GM12878 (cell line): ENCODE results near the gene RANBP3. TPM values are rescaled to one million over a fixed set of nuclear protein-coding genes. Genes with fewer than 3 reads are reported as not detected.

Experiments used
- ATAC-seq: fragments of 200-7000 bp; cut with Tn5 transposase; 3 replicates; pipeline ENCODE4 v1.9.1; 2020; ENCODE audit warnings: mild to moderate bottlenecking, moderate library complexity
- BruUV-seq: library from RNA; stranded (reverse); fragments of 400-500 nt; replicated peaks from 2 replicates; lab custom pipeline; 2021; lab: Mats Ljungman, UMichigan
- CTCF ChIA-PET: fragments of 300-600 bp; sonication (Branson Sonifier 250); formaldehyde crosslinking; extraction: SDS; loops from one replicate; lab custom pipeline; 2021; ENCODE audit warnings: inconsistent platforms; lab: Yijun Ruan, JAX
- POLR2A ChIA-PET: fragments of 350-600 bp; formaldehyde crosslinking; extraction: SDS; loops from one replicate; lab custom pipeline; 2021; ENCODE audit warnings: inconsistent platforms; lab: Charles Lee
- RAD21 ChIA-PET: fragments of 300-600 bp; sonication (Branson Sonifier 250); formaldehyde crosslinking; loops from one replicate; lab custom pipeline; 2023; ENCODE audit warnings: antibody characterized with exemption; ENCODE audit not compliant: unreplicated experiment; lab: Charles Lee
- SMC1A ChIA-PET: fragments of 300-600 bp; sonication (Branson Sonifier 250); formaldehyde crosslinking; loops from one replicate; lab custom pipeline; 2023; ENCODE audit not compliant: unreplicated experiment, uncharacterized antibody; lab: Charles Lee
- DNase-seq: peaks from one replicate; pipeline ENCODE4 v3.0.0-alpha.2; 2011; ENCODE audit warnings: low read depth, low spot score
- FAIRE-seq: peaks from 3 replicates; lab custom pipeline; 2011; peaks lifted over from hg19 to GRCh38; lab: Jason Lieb, UNC
- H2AFZ ChIP-seq: 2 replicates; pipeline ENCODE4 v1.6.0; 2011; ENCODE audit warnings: low read depth, low read length, control low read depth; ENCODE audit not compliant: control insufficient read depth
- H3K27ac ChIP-seq: 2 replicates; pipeline ENCODE4 v1.5.1; 2011; ENCODE audit warnings: control low read depth; ENCODE audit not compliant: control insufficient read depth, insufficient read depth
- H3K27me3 ChIP-seq, 2 experiments: replicated peaks in 1 of 2; 2 replicates each; pipeline versions ENCODE4 v1.6.0 to v1.6.1; 2011; ENCODE audit warnings: low read length in 1 of 2; ENCODE audit not compliant: control insufficient read depth in 2 of 2, insufficient read depth in 2 of 2
- H3K36me3 ChIP-seq, 2 experiments: 2 replicates each; pipeline ENCODE4 v1.5.1; 2011; ENCODE audit warnings: low read length in 1 of 2; ENCODE audit not compliant: control insufficient read depth in 2 of 2, insufficient read depth in 2 of 2
- H3K4me1 ChIP-seq: 2 replicates; pipeline ENCODE4 v1.6.1; 2011; ENCODE audit warnings: mild to moderate bottlenecking, low read length, moderate library complexity, mixed read lengths; ENCODE audit not compliant: control insufficient read depth, insufficient read depth
- H3K4me2 ChIP-seq: 2 replicates; pipeline ENCODE4 v1.6.0; 2011; ENCODE audit warnings: control low read depth; ENCODE audit not compliant: control insufficient read depth, insufficient read depth
- H3K4me3 ChIP-seq: fragments of 200-600 bp; sonication (generic); 2 replicates; pipeline ENCODE4 v1.5.1; 2016
- H3K79me2 ChIP-seq: 2 replicates; pipeline ENCODE4 v1.6.0; 2011; ENCODE audit warnings: low read length; ENCODE audit not compliant: control insufficient read depth, insufficient read depth
- H3K9ac ChIP-seq: 2 replicates; pipeline ENCODE4 v1.8.0; 2011; ENCODE audit warnings: low read length, control low read depth, mixed read lengths; ENCODE audit not compliant: control insufficient read depth, insufficient read depth
- H3K9me3 ChIP-seq: replicated peaks from 3 replicates; pipeline ENCODE4 v1.5.1; 2011; ENCODE audit warnings: mild to moderate bottlenecking, low read length; ENCODE audit not compliant: control insufficient read depth, insufficient read depth
- H4K20me1 ChIP-seq: 2 replicates; pipeline ENCODE4 v1.6.0; 2011; ENCODE audit not compliant: control insufficient read depth, insufficient read depth
- CHD2 ChIP-seq: IDR thresholded peaks from 2 replicates; pipeline ENCODE4 v1.6.1; 2011; ENCODE audit warnings: low read depth, low read length, improper control_type of control experiment, borderline replicate concordance
- ETV6 ChIP-seq, 2 experiments: fragments of 450-650 bp in 1 of 2; IDR thresholded peaks in 1 of 2; conservative IDR thresholded peaks in 1 of 2; 2 replicates each; pipeline ENCODE4 v1.6.1; 2014; ENCODE audit warnings: antibody characterized with exemption in 1 of 2, borderline replicate concordance in 1 of 2, low read depth in 1 of 2, mild to moderate bottlenecking in 1 of 2, moderate library complexity in 1 of 2
- NR2C2 ChIP-seq: IDR thresholded peaks from 2 replicates; pipeline ENCODE4 v1.6.1; 2011; ENCODE audit warnings: borderline replicate concordance, low read depth; ENCODE audit not compliant: control insufficient read depth, insufficient read length
- PAX5 ChIP-seq: IDR thresholded peaks from 2 replicates; pipeline ENCODE4 v1.6.1; 2011; ENCODE audit warnings: low read depth, low read length, borderline replicate concordance
- RELA ChIP-seq: fragments of 450-650 bp; IDR thresholded peaks from 2 replicates; pipeline ENCODE4 v1.8.0; 2014; ENCODE audit warnings: borderline replicate concordance; ENCODE audit not compliant: partially characterized antibody
- SP1 ChIP-seq: IDR thresholded peaks from one replicate; pipeline ENCODE4 v1.6.1; 2011; ENCODE audit warnings: low read depth, low read length
- STAT1 ChIP-seq: fragments of 450-650 bp; conservative IDR thresholded peaks from 2 replicates; pipeline ENCODE4 v1.6.1; 2014; ENCODE audit warnings: antibody characterized with exemption, mild to moderate bottlenecking
- TARDBP ChIP-seq: IDR thresholded peaks from 2 replicates; pipeline ENCODE4 v1.6.1; 2016; ENCODE audit warnings: borderline replicate concordance
- TBL1XR1 ChIP-seq: IDR thresholded peaks from 2 replicates; pipeline ENCODE4 v1.6.1; 2012; ENCODE audit warnings: low read depth, low read length, improper control_type of control experiment
- WRNIP1 ChIP-seq: IDR thresholded peaks from 2 replicates; pipeline ENCODE4 v1.6.1; 2011; ENCODE audit warnings: low read depth, low read length, improper control_type of control experiment, borderline replicate concordance
- WGBS: methylation state at CpG from one replicate; pipeline ENCODE4 v1.1.6; 2016; ENCODE audit warnings: low lambda C conversion rate; ENCODE audit not compliant: insufficient replicate concordance, insufficient coverage; ENCODE audit errors: missing lambda C conversion rate; 5-methylcytosine and 5-hydroxymethylcytosine counted together
- in situ Hi-C: fragments of 300-500 bp; cut with MboI; formaldehyde crosslinking; loops from 9 replicates; pipeline ENCODE4 v1.14.3; 2018; ENCODE audit warnings: mixed read lengths
- intact Hi-C: fragments of 100-400 bp; cut with micrococcal nuclease; formaldehyde crosslinking; loops from one replicate; pipeline ENCODE4 v1.14.2; 2022; ENCODE audit not compliant: unreplicated experiment
- polyA plus RNA-seq, 11 experiments: library from polyadenylated mRNA; depleted of rRNA in 4 of 11; unstranded in 6 of 11; stranded (reverse) in 5 of 11; fragments of >200 nt; fragmentation: Nextera tagmentation in 4 of 11; fragmentation: Illumina TruSeq in 1 of 11; extraction: Ambion mirVana in 4 of 11; extraction: Trizol in 1 of 11; gene quantifications; 1 replicate in 1 of 11; 2 replicates in 10 of 11; pipeline versions ENCODE4 v1.2.1 to v1.2.3, GENCODE V29; 2011 to 2016; ENCODE audit warnings: inconsistent platforms in 2 of 11, missing spikeins in 2 of 11, low read depth in 1 of 11
- total RNA-seq, 4 experiments: library from RNA; depleted of rRNA in 3 of 4; stranded (reverse); fragments of >200 nt in 3 of 4; fragmentation: Illumina TruSeq in 1 of 4; extraction: Trizol in 1 of 4; gene quantifications; 2 replicates each; pipeline versions ENCODE4 v1.2.1 to v1.2.3, GENCODE V29; 2013 to 2021
- TF ChIP-seq, protein P1 (sequence below): fragments of 450-650 bp; IDR thresholded peaks from 2 replicates; pipeline ENCODE4 v1.6.1; 2018; ENCODE audit warnings: mild to moderate bottlenecking, low read depth, moderate library complexity; ENCODE audit not compliant: partially characterized antibody
- TF ChIP-seq, protein P2 (sequence below): fragments of 450-650 bp; IDR thresholded peaks from 2 replicates; pipeline ENCODE4 v1.6.1; 2016; ENCODE audit warnings: mild to moderate bottlenecking, moderate library complexity, borderline replicate concordance

RANBP3 gene
- total and polyA plus RNA-seq, 10 of the 15 experiments (the other 5 are each of a cell fraction or from before 2014, with no cell fraction given): 1.1 to 81.6 (median 60.0) TPM

DNA sequence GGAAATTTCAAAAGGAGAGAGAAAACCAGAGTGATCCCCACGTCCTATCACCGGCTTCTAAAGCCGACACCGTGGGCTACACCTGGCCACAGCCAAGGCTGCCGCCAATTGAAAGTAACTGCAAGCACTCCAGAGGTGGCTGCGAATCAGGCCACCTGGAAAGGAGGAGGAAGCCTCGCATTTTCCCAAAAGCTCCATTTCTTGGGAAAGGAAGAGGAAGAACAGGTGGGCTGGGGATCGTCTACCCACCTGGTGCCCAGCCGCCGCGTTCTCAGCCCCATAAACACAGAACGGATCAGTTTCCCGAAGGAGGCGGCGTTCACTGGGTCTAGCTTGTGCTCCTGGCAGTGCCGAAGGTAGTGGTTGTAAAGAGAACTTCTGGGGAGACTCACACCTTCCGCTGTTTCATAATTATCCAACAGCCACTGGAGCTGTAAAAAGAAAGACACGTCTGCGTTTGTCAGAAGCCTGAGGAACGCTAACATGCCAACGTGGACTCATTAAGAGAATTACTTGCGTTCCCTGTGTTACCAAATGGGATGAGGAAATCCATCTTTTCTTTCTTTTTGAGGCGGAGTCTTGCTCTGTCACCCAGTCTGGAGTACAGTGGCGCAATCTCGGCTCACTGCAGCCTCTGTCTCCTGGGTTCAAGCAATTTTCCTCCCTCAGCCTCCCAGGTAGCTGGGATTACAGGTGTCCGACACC is 38.1 kb upstream of the RANBP3 start (continued):
- TF ChIP-seq NR2C2 (no peak), CHD2 (no peak), TBL1XR1 (no peak), SP1 (no peak), ETV6 (conservative IDR thresholded peaks at IDR 0.05 in 1 of 2, IDR thresholded peaks at IDR 0.05 in 1 of 2; ENCODE audit: borderline replicate concordance in 1 of 2, low read depth in 1 of 2) (no peak), RELA (no peak), PAX5 (no peak)
- TF ChIP-seq, protein P1, sequence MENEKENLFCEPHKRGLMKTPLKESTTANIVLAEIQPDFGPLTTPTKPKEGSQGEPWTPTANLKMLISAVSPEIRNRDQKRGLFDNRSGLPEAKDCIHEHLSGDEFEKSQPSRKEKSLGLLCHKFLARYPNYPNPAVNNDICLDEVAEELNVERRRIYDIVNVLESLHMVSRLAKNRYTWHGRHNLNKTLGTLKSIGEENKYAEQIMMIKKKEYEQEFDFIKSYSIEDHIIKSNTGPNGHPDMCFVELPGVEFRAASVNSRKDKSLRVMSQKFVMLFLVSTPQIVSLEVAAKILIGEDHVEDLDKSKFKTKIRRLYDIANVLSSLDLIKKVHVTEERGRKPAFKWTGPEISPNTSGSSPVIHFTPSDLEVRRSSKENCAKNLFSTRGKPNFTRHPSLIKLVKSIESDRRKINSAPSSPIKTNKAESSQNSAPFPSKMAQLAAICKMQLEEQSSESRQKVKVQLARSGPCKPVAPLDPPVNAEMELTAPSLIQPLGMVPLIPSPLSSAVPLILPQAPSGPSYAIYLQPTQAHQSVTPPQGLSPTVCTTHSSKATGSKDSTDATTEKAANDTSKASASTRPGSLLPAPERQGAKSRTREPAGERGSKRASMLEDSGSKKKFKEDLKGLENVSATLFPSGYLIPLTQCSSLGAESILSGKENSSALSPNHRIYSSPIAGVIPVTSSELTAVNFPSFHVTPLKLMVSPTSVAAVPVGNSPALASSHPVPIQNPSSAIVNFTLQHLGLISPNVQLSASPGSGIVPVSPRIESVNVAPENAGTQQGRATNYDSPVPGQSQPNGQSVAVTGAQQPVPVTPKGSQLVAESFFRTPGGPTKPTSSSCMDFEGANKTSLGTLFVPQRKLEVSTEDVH: no peak
- TF ChIP-seq, all 136 proteins: peak for 0

DNA sequence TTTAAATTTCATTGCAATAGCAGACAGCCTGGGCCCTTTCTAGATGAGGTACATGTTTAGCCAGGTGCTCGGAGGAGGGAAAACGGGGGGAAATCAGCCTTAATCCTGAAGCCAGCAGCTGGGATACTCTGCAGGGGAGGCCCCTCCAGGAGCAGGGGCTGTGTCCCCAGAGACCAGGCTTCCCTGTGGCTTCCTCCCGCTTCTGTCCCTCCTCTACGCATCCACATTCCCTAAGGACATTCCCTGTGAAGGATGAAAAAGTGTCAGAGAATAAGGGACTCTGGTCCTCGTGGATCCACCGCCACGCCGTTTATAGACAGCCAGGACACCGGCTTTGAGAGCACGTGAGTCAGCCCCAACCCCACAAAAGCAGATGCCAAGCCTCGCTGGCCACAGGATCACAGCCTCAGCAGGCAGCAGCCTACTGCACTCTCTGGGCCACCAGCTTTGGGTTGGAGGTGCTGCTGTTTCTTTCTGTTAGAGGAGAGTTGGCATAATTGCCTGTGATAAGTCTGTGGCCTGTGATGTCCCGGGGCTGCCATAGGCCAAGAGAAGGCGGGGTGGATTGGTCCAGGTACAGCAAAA is 36.7 kb upstream of the RANBP3 start:
- no TSS peak for BruUV-seq
- no peaks in the 10 kb centered on the region for H3K79me2 ChIP-seq
- DNase-seq (no peak), ATAC-seq (no peak), FAIRE-seq (no peak)
- 69% methylated on average over 13 of the region's 13 CpGs for WGBS
- H3K4me3 ChIP-seq: no peak overlapping the region
- no peak overlapping the region for H3K9ac ChIP-seq
- 0 out of 4 replicates have a peak, but pooled peaks cover 0 to 2% of the 10 kb centered on the region in 2 experiments for H3K27me3 ChIP-seq
- ChIA-PET CTCF (interaction anchor here (1.5 to 3.1 kb wide), 2 partner anchors 8 to 47 kb away, joined by 6 to 14 read pairs; no protein-coding TSS in a partner anchor), RAD21 (no interaction called here), SMC1A (interaction anchor here (1.3 kb wide), 1 partner anchor 27 kb away, joined by 4 read pairs; no protein-coding TSS in a partner anchor), POLR2A (no interaction called here)
- intact Hi-C loops: no loop called here
- H2AFZ ChIP-seq: no peak overlapping the region
- H3K27ac ChIP-seq: no peak overlapping the region
- H3K4me1 ChIP-seq: no peaks in the 10 kb centered on the region
- H3K4me2 ChIP-seq: no peak overlapping the region
- no peaks in the 10 kb centered on the region for H3K36me3 ChIP-seq
- H3K9me3 ChIP-seq: no peaks in the 10 kb centered on the region
- in situ Hi-C loops: no loop called here
- H4K20me1 ChIP-seq: no peaks in the 10 kb centered on the region
- TF ChIP-seq STAT1 (no peak), TARDBP (no peak), WRNIP1 (no peak)
- TF ChIP-seq, protein P2, sequence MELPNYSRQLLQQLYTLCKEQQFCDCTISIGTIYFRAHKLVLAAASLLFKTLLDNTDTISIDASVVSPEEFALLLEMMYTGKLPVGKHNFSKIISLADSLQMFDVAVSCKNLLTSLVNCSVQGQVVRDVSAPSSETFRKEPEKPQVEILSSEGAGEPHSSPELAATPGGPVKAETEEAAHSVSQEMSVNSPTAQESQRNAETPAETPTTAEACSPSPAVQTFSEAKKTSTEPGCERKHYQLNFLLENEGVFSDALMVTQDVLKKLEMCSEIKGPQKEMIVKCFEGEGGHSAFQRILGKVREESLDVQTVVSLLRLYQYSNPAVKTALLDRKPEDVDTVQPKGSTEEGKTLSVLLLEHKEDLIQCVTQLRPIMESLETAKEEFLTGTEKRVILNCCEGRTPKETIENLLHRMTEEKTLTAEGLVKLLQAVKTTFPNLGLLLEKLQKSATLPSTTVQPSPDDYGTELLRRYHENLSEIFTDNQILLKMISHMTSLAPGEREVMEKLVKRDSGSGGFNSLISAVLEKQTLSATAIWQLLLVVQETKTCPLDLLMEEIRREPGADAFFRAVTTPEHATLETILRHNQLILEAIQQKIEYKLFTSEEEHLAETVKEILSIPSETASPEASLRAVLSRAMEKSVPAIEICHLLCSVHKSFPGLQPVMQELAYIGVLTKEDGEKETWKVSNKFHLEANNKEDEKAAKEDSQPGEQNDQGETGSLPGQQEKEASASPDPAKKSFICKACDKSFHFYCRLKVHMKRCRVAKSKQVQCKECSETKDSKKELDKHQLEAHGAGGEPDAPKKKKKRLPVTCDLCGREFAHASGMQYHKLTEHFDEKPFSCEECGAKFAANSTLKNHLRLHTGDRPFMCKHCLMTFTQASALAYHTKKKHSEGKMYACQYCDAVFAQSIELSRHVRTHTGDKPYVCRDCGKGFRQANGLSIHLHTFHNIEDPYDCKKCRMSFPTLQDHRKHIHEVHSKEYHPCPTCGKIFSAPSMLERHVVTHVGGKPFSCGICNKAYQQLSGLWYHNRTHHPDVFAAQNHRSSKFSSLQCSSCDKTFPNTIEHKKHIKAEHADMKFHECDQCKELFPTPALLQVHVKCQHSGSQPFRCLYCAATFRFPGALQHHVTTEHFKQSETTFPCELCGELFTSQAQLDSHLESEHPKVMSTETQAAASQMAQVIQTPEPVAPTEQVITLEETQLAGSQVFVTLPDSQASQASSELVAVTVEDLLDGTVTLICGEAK: no peak
